ENCODE results near the gene SNX24. TPM values are rescaled to one million over a fixed set of nuclear protein-coding genes. Genes with fewer than 3 reads are reported as not detected.
A peak's percentile ranks its signal among the peaks of the same experiment; 100 is the strongest.

The SNX24 gene
- total RNA-seq, 1 experiment from 2014 or later = 27.2 TPM

DNA sequence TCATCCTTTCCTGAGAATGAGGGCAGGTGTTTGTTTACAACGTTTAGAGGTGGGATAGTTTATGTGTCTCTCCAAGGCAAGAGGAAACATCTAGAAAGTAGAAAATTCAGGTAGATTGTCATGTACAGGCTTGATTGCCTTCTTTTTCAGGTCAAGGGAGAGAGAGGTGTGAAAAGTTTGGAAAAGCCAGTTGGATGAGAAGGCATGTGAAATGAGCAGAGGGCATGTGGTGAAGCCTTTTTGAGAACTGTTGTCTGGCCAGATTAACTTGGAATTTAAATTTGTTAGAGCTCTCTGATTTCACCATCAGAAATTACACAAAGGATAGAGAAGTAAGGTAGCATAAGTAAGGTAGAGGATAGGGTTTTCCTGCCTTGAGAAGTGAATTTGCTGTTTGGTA, 74.6 kb downstream of the SNX24 start:
- no peak for DNase-seq (ENCODE audit: low read depth)

DNA sequence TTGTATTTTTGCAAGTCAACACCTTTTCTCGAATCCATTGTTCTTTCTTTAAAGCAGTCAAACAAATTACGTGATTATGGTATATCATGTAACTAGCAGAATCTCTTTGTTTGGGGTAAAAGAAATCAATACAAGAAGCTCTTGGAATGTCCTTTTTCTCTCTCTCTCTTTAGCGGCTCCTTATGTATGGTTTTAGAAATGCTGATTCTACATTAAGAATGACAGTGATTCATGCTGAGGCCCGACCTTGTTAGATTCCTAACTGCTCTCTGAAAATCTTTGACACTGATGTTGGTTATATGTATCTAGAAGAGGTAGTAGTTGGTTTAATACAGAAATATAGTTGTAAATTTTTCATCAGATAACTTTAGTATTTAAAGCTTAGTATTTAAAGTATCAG, 76.4 kb downstream of the SNX24 start:
- no peak for DNase-seq (ENCODE audit: low read depth)

- peak; percentile 49 for DNase-seq (ENCODE audit: low read depth)
Observed at GRCh38 chr5:122924203-122924602, 78.8 kb downstream of the SNX24 start.

GRCh38 chr5:122924719-122925395, 79.4 kb downstream of the SNX24 start:
- no peak for DNase-seq (ENCODE audit: low read depth)

- DNase-seq (ENCODE audit: low read depth) = no peak
Observed at GRCh38 chr5:122929001-122929400, 83.6 kb downstream of the SNX24 start.

- no peak for DNase-seq (ENCODE audit: low read depth)
Observed at GRCh38 chr5:122929980-122930379, 84.6 kb downstream of the SNX24 start.

- no peak for DNase-seq (ENCODE audit: low read depth)
Observed at GRCh38 chr5:122933956-122934355, 88.5 kb downstream of the SNX24 start.

DNA sequence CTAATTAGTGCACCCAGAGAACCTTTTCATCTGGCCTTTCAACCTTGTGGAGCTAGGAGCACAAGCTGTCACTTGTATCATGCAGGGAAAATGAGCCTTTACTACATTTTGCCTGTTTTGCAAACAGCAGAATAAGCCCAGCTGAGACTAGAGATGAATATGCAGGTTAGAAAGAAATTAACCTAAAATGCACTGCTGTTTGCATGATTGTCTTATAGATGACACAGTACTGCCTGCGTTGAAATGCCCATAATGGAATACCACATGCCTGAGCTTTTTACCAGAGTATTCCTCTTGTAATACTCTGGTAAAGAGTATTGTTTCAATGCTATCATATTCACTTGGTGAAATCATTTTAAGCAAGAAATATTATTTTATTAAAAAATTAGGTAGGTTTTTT, 90.7 kb downstream of the SNX24 start:
- DNase-seq (ENCODE audit: low read depth) = no peak

GRCh38 chr5:122937914-122938313, 92.5 kb downstream of the SNX24 start:
- no peak for DNase-seq (ENCODE audit: low read depth)

- no peak for DNase-seq (ENCODE audit: low read depth)
Observed at GRCh38 chr5:122940890-122941289, 95.5 kb downstream of the SNX24 start.

DNA sequence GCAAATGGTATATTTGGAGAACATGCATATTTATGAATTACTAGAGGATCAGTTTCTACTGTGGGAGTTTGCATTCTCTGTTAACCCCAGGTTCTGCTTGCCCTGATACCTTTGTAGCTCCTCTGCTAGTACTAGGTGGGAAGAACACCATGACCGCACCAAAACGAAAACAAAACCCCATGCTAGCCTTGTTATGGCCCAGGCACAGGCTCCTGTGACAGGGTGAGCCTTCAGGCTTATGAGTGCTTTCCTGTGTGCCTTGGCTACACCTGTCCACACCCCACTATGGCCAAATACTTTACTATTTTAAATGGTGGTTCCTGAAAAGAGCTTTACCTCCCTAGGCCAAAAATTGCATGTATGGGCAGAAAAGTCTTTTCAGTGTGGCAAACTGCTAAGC, 96.3 kb downstream of the SNX24 start:
- DNase-seq (ENCODE audit: low read depth) = no peak

- DNase-seq (ENCODE audit: low read depth) = peak; percentile 61
Observed at GRCh38 chr5:122942164-122942914, 96.9 kb downstream of the SNX24 start.

GRCh38 chr5:122943050-122943698, 97.8 kb downstream of the SNX24 start:
- DNase-seq (ENCODE audit: low read depth) = no peak

GRCh38 chr5:122944051-122944450, 98.6 kb downstream of the SNX24 start:
- no peak for DNase-seq (ENCODE audit: low read depth)

DNA sequence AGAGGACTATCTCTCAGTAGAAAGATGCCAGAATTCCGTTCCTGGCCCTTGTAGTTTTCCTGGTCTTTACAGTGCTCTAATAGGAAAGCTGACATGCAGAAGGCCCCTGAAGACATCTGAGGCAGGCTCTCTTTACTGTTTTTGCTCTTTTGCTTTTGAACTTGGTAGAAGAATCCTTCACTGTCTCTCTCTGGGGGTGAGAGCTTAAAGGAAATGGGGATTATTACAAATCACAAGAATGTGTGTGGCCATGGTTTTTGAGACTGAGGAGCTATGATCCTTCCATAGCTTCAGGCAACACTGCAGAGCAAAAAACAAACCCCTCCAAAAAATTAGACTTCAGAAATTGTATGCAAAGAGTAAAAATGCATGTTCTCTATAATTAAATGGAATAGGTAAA, 102.0 kb downstream of the SNX24 start:
- DNase-seq (ENCODE audit: low read depth) = no peak

DNA sequence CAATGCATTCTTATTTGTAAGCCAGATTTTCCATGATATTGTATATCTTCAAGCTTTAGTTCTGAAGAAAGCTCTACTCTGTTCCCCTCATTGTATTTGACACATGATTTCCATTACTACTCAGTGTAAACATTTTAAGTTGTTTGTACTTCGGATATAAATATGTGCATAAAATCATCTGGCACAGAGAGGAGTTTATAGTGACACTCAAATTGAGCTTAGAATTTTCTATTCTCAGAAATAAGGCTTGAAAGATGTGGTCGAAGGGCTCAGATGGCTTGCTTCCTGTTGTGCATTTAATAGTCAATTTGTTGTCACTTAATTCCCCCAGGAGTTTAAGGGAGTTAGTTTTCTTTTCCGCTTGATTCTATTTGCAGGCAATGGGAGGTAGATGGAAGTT, 102.4 kb downstream of the SNX24 start:
- no peak for DNase-seq (ENCODE audit: low read depth)

GRCh38 chr5:122948319-122948718, 102.9 kb downstream of the SNX24 start:
- no peak for DNase-seq (ENCODE audit: low read depth)

GRCh38 chr5:122951658-122952057, 106.2 kb downstream of the SNX24 start:
- DNase-seq (ENCODE audit: low read depth) = no peak

- DNase-seq (ENCODE audit: low read depth) = no peak
Observed at GRCh38 chr5:122954719-122955118, 109.3 kb downstream of the SNX24 start.

GRCh38 chr5:122957457-122957856, 112.0 kb downstream of the SNX24 start:
- no peak for DNase-seq (ENCODE audit: low read depth)

DNA sequence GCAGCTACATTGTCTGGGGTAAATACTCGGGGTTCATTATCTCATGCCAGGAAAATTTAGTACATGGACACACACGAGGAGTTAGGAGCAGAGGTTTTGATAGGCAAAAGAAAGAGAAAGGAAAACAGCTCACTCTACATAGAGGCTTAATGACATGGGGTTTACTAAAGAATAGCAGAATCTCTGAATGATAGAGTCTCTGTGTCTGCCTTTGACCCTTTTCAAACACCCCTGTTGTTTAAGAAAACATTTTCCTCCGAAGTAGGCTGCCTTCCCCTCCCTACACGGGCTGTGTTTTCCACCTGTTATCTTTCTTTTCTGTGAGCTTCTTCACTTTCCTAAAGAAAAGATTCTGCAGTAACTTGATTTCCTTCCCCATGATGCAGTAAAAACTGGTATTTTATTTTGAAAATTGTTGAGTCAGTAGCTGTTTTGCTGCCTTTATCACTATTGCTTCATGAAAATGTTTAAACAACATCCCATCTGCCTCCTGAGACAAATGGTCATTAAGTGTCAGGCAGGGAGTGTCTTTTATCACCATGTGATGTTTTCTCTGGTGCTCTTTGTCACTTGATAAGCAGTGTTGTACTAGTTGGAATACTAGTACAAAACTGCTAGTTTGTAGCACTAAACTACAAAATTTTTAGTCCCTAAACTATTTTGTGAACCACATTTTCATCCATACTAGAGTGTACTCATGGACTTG, 114.5 kb downstream of the SNX24 start:
- DNase-seq (ENCODE audit: low read depth) = no peak

DNA sequence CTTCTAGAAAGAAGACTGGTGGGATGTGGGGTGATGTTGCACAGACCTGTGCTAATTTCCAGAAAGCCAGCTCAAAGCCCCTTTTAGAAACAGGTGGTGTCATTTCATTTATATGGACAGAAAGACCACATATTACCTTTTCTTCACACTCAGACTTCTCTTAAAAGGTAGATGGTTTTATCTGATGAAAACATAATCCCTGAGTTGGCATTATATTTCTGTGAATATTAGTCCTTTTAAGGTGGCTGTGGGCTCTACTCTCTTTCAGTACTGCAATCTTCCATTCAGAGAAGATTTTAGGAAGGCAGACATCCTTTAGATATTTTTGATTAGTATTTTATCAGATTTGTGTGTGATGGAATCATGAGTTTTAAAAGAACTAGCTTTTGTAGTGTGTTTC, 117.9 kb downstream of the SNX24 start:
- DNase-seq (ENCODE audit: low read depth) = no peak

All from M059J (cell line).